IPS DF 6.9 (cell line): ENCODE data around the gene ZNF185.

ENCODE experiments used
- DNase-seq: peaks from one replicate; pipeline ENCODE4 v3.0.0-alpha.2; 2013; ENCODE audit warnings: low read depth, low spot score
- H3K27ac ChIP-seq: one replicate; pipeline ENCODE4 v1.5.1; 2013; ENCODE audit warnings: low read length, control low read depth
- H3K27me3 ChIP-seq: 2 replicates; pipeline ENCODE4 v1.6.1; 2013; ENCODE audit warnings: mild to moderate bottlenecking, low read length; ENCODE audit not compliant: control insufficient read depth, insufficient read depth
- H3K36me3 ChIP-seq: 2 replicates; pipeline ENCODE4 v1.6.1; 2013; ENCODE audit warnings: low read length; ENCODE audit not compliant: control insufficient read depth, insufficient read depth
- H3K4me1 ChIP-seq: 2 replicates; pipeline ENCODE4 v1.6.1; 2013; ENCODE audit warnings: low read length; ENCODE audit not compliant: control insufficient read depth, insufficient read depth
- H3K4me3 ChIP-seq: 2 replicates; pipeline ENCODE4 v1.5.1; 2013; ENCODE audit warnings: mild to moderate bottlenecking, low read length
- H3K9me3 ChIP-seq: 2 replicates; pipeline ENCODE4 v1.6.1; 2013; ENCODE audit warnings: low read length, inconsistent platforms; ENCODE audit not compliant: control insufficient read depth, insufficient read depth
- WGBS: extraction: QIAGEN DNeasy Blood & Tissue Kit; methylation state at CpG from one replicate; pipeline ENCODE4 v1.1.7; 2013; ENCODE audit warnings: mixed read lengths, missing lambda C conversion rate; ENCODE audit not compliant: insufficient read length, insufficient coverage; 5-methylcytosine and 5-hydroxymethylcytosine counted together

The ZNF185 gene

GRCh38 chrX:152895121-152895520 lies 2.7 kb upstream of the ZNF185 start:
- Histone ChIP-seq H3K4me1 (peaks cover 11% of the 10 kb centered on the region), H3K36me3 (no peaks in the 10 kb centered on the region), H3K27ac (no peak overlapping the region), H3K27me3 (no peaks in the 10 kb centered on the region; the same call in 1 of the 2 replicates), H3K9me3 (no peaks in the 10 kb centered on the region), H3K4me3 (no peak overlapping the region)
- DNase-seq = no peak
- WGBS = no CpG with 5 or more reads among the region's 3 CpGs

- Histone ChIP-seq H3K27ac (no peak overlapping the region), H3K9me3 (no peaks in the 10 kb centered on the region), H3K27me3 (no peaks in the 10 kb centered on the region), H3K36me3 (no peaks in the 10 kb centered on the region), H3K4me3 (no peak overlapping the region), H3K4me1 (peaks cover 11% of the 10 kb centered on the region)
- DNase-seq = no peak
- no CpG with 5 or more reads among the region's 8 CpGs for WGBS
Measured at GRCh38 chrX:152895724-152896420, 2.0 kb upstream of the ZNF185 start.

GRCh38 chrX:152896450-152896849 lies 1.4 kb upstream of the ZNF185 start:
- H3K36me3 ChIP-seq = no peaks in the 10 kb centered on the region
- no peaks in the 10 kb centered on the region for H3K9me3 ChIP-seq
- no peak overlapping the region for H3K27ac ChIP-seq
- no peak overlapping the region for H3K4me3 ChIP-seq
- H3K27me3 ChIP-seq = no peaks in the 10 kb centered on the region
- no peak for DNase-seq
- H3K4me1 ChIP-seq = peaks cover 11% of the 10 kb centered on the region
- no CpG with 5 or more reads among the region's 8 CpGs for WGBS

- H3K27me3 ChIP-seq = no peaks in the 10 kb centered on the region
- DNase-seq = no peak
- no peaks in the 10 kb centered on the region for H3K9me3 ChIP-seq
- peaks cover 8% of the 10 kb centered on the region for H3K4me1 ChIP-seq
- H3K36me3 ChIP-seq = no peaks in the 10 kb centered on the region
- no CpG with 5 or more reads among the region's 10 CpGs for WGBS
- no peak overlapping the region for H3K27ac ChIP-seq
- H3K4me3 ChIP-seq = no peak overlapping the region; the same call in 1 of the 2 replicates
Measured at GRCh38 chrX:152898442-152898841, 575 bp downstream of the ZNF185 start.

GRCh38 chrX:152899111-152899873 lies 1.4 kb downstream of the ZNF185 start:
- DNase-seq = no peak
- Histone ChIP-seq H3K36me3 (no peaks in the 10 kb centered on the region), H3K9me3 (no peaks in the 10 kb centered on the region), H3K27ac (no peak overlapping the region), H3K4me3 (no peak overlapping the region), H3K27me3 (no peaks in the 10 kb centered on the region), H3K4me1 (peaks cover 5% of the 10 kb centered on the region)
- no CpG with 5 or more reads among the region's 16 CpGs for WGBS

GRCh38 chrX:152899874-152900719 lies 2.2 kb downstream of the ZNF185 start:
- Histone ChIP-seq H3K4me1 (peaks cover 5% of the 10 kb centered on the region), H3K36me3 (no peaks in the 10 kb centered on the region), H3K27ac (no peak overlapping the region), H3K4me3 (no peak overlapping the region), H3K9me3 (no peaks in the 10 kb centered on the region), H3K27me3 (no peaks in the 10 kb centered on the region)
- no peak for DNase-seq
- WGBS = no CpG with 5 or more reads among the region's 12 CpGs

GRCh38 chrX:152900937-152901445 lies 3.1 kb downstream of the ZNF185 start:
- no CpG with 5 or more reads among the region's 8 CpGs for WGBS
- no peaks in the 10 kb centered on the region for H3K27me3 ChIP-seq
- peaks cover 5% of the 10 kb centered on the region; the same call in 1 of the 2 replicates for H3K4me1 ChIP-seq
- H3K36me3 ChIP-seq = no peaks in the 10 kb centered on the region
- H3K4me3 ChIP-seq = no peak overlapping the region
- H3K27ac ChIP-seq = no peak overlapping the region
- no peak for DNase-seq
- H3K9me3 ChIP-seq = no peaks in the 10 kb centered on the region

- Histone ChIP-seq H3K36me3 (no peaks in the 10 kb centered on the region), H3K27ac (no peak overlapping the region), H3K9me3 (no peaks in the 10 kb centered on the region), H3K4me1 (peaks cover 4% of the 10 kb centered on the region; the same call in 1 of the 2 replicates), H3K27me3 (no peaks in the 10 kb centered on the region), H3K4me3 (no peak overlapping the region)
- WGBS = no CpG with 5 or more reads among the region's 15 CpGs
- no peak for DNase-seq
Measured at GRCh38 chrX:152901816-152902501, 4.1 kb downstream of the ZNF185 start.

GRCh38 chrX:152902502-152902820 lies 4.6 kb downstream of the ZNF185 start:
- H3K4me3 ChIP-seq = no peak overlapping the region
- H3K4me1 ChIP-seq = peaks cover 2% of the 10 kb centered on the region; the same call in 1 of the 2 replicates
- H3K27ac ChIP-seq = no peak overlapping the region
- H3K9me3 ChIP-seq = no peaks in the 10 kb centered on the region
- DNase-seq = no peak
- H3K27me3 ChIP-seq = no peaks in the 10 kb centered on the region
- no CpG with 5 or more reads among the region's 4 CpGs for WGBS
- no peaks in the 10 kb centered on the region for H3K36me3 ChIP-seq

GRCh38 chrX:152903589-152903988 lies 5.7 kb downstream of the ZNF185 start:
- Histone ChIP-seq H3K27ac (no peak overlapping the region), H3K9me3 (no peaks in the 10 kb centered on the region), H3K36me3 (no peaks in the 10 kb centered on the region), H3K4me3 (no peak overlapping the region), H3K4me1 (peaks cover 2% of the 10 kb centered on the region; the same call in 1 of the 2 replicates), H3K27me3 (no peaks in the 10 kb centered on the region)
- no peak for DNase-seq
- WGBS = no CpG with 5 or more reads among the region's 9 CpGs
